Dendritic cell treated with granulocyte-macrophage colony-stimulating factor and Interleukin-4, amounts not matched to agents 40 ng/mL and 50 ng/mL, for 4 days (primary cell): Measurements from ENCODE around the gene RND3.

Source experiments
- H3K27ac Mint-ChIP-seq: one replicate; pipeline ENCODE4 v1.8.0; 2022; ENCODE audit warnings: mild to moderate bottlenecking, mixed read lengths
- H3K27me3 Mint-ChIP-seq: one replicate; pipeline ENCODE4 v1.8.0; 2022; ENCODE audit warnings: mild to moderate bottlenecking, mixed read lengths
- H3K36me3 Mint-ChIP-seq: one replicate; pipeline ENCODE4 v1.8.0; 2022; ENCODE audit warnings: low read depth, mixed read lengths
- H3K4me1 Mint-ChIP-seq: one replicate; pipeline ENCODE4 v1.8.0; 2022; ENCODE audit warnings: low read depth, mixed read lengths
- H3K4me3 Mint-ChIP-seq: one replicate; pipeline ENCODE4 v1.8.0; 2022; ENCODE audit warnings: mild to moderate bottlenecking, moderate library complexity, mixed read lengths
- H3K9me3 Mint-ChIP-seq: one replicate; pipeline ENCODE4 v1.8.0; 2022; ENCODE audit warnings: mixed read lengths
- intact Hi-C: fragments of 100-400 bp; cut with micrococcal nuclease; formaldehyde crosslinking; loops from one replicate; pipeline ENCODE4 v1.15.0; 2022

Gene RND3

GRCh38 chr2:150427298-150427697 is 60.2 kb downstream of the RND3 start:
- Mint-ChIP-seq H3K27me3 (peaks cover 3% of the 10 kb centered on the region), H3K4me3 (no peak overlapping the region), H3K27ac (no peak overlapping the region), H3K36me3 (no peaks in the 10 kb centered on the region), H3K4me1 (no peaks in the 10 kb centered on the region), H3K9me3 (no peaks in the 10 kb centered on the region)
- intact Hi-C loops, result no loop called here

GRCh38 chr2:150426724-150427123 is 60.7 kb downstream of the RND3 start:
- no peaks in the 10 kb centered on the region for H3K9me3 Mint-ChIP-seq
- no peak overlapping the region for H3K4me3 Mint-ChIP-seq
- H3K27ac Mint-ChIP-seq, result no peak overlapping the region
- peaks cover 3% of the 10 kb centered on the region for H3K27me3 Mint-ChIP-seq
- intact Hi-C loops, result no loop called here
- H3K36me3 Mint-ChIP-seq, result no peaks in the 10 kb centered on the region
- no peaks in the 10 kb centered on the region for H3K4me1 Mint-ChIP-seq

- Mint-ChIP-seq H3K36me3 (no peaks in the 10 kb centered on the region), H3K9me3 (no peaks in the 10 kb centered on the region), H3K27me3 (peaks cover 3% of the 10 kb centered on the region), H3K4me3 (no peak overlapping the region), H3K27ac (no peak overlapping the region), H3K4me1 (no peaks in the 10 kb centered on the region)
- intact Hi-C loops, result no loop called here
These were observed 61.2 kb downstream of the RND3 start for GRCh38 chr2:150426315-150426714.

- Mint-ChIP-seq H3K27me3 (peaks cover 3% of the 10 kb centered on the region), H3K4me1 (no peaks in the 10 kb centered on the region), H3K36me3 (no peaks in the 10 kb centered on the region), H3K27ac (no peak overlapping the region), H3K9me3 (no peaks in the 10 kb centered on the region), H3K4me3 (no peak overlapping the region)
- intact Hi-C loops, result no loop called here
These were observed 62.1 kb downstream of the RND3 start for GRCh38 chr2:150425121-150425955.

GRCh38 chr2:150424406-150424805 is 63.1 kb downstream of the RND3 start:
- H3K27ac Mint-ChIP-seq, result no peak overlapping the region
- no peaks in the 10 kb centered on the region for H3K9me3 Mint-ChIP-seq
- H3K36me3 Mint-ChIP-seq, result no peaks in the 10 kb centered on the region
- peaks cover 3% of the 10 kb centered on the region for H3K27me3 Mint-ChIP-seq
- no peak overlapping the region for H3K4me3 Mint-ChIP-seq
- H3K4me1 Mint-ChIP-seq, result no peaks in the 10 kb centered on the region
- intact Hi-C loops, result no loop called here

GRCh38 chr2:150421126-150421651 is 66.3 kb downstream of the RND3 start:
- intact Hi-C loops, result no loop called here
- H3K36me3 Mint-ChIP-seq, result no peaks in the 10 kb centered on the region
- no peak overlapping the region for H3K4me3 Mint-ChIP-seq
- peaks cover 3% of the 10 kb centered on the region for H3K27me3 Mint-ChIP-seq
- H3K4me1 Mint-ChIP-seq, result no peaks in the 10 kb centered on the region
- H3K9me3 Mint-ChIP-seq, result no peaks in the 10 kb centered on the region
- no peak overlapping the region for H3K27ac Mint-ChIP-seq

GRCh38 chr2:150418916-150419315 is 68.6 kb downstream of the RND3 start:
- Mint-ChIP-seq H3K27ac (no peak overlapping the region), H3K4me1 (no peaks in the 10 kb centered on the region), H3K27me3 (no peaks in the 10 kb centered on the region), H3K9me3 (no peaks in the 10 kb centered on the region), H3K36me3 (no peaks in the 10 kb centered on the region), H3K4me3 (no peak overlapping the region)
- intact Hi-C loops, result no loop called here
